Body of pancreas (tissue), 4 donors: ENCODE data around the gene LSG1. TPM values are rescaled to one million over a fixed set of nuclear protein-coding genes. Genes with fewer than 3 reads are reported as not detected.

Experiments used
- ATAC-seq: fragments of 150-250 bp; one replicate; pipeline ENCODE4 v1.9.1; 2016
- DNase-seq, 4 donors: peaks; one replicate each; pipeline ENCODE4 v3.0.0-alpha.2; 2019
- H3K27ac ChIP-seq, 4 donors: fragments of 200-600 bp; sonication (generic); 1 replicate in 3 of 4; 2 replicates in 1 of 4; pipeline versions ENCODE4 v1.5.1 to v1.6.1; 2016 to 2019; ENCODE audit warnings: mild to moderate bottlenecking in 1 of 4, mixed read lengths in 1 of 4, moderate library complexity in 1 of 4
- H3K27me3 ChIP-seq, 2 donors: fragments of 200-600 bp; sonication (generic); one replicate each; pipeline ENCODE4 v1.6.0; 2016; ENCODE audit warnings: mild to moderate bottlenecking in 1 of 2
- H3K36me3 ChIP-seq, 2 donors: fragments of 200-600 bp; sonication (generic); replicated peaks in 1 of 2; 2 replicates each; pipeline ENCODE4 v1.5.1; 2016; ENCODE audit warnings: low read depth in 2 of 2; ENCODE audit not compliant: insufficient read depth in 1 of 2
- H3K4me1 ChIP-seq: fragments of 200-600 bp; sonication (generic); one replicate; pipeline ENCODE4 v1.6.0; 2016
- H3K4me3 ChIP-seq, 2 donors: fragments of 200-600 bp; sonication (generic); 1 replicate in 1 of 2; 2 replicates in 1 of 2; pipeline ENCODE4 v1.5.1; 2016 to 2019
- H3K9me3 ChIP-seq, 3 donors: fragments of 200-600 bp; sonication (generic); 1 replicate in 2 of 3; 2 replicates in 1 of 3; pipeline ENCODE4 v1.5.1; 2016
- POLR2A ChIP-seq, 3 donors: fragments of 450-650 bp; IDR thresholded peaks; one replicate each; pipeline ENCODE4 v1.6.1; 2016; ENCODE audit warnings: antibody characterized with exemption in 3 of 3, mild to moderate bottlenecking in 2 of 3
- WGBS, 2 donors: methylation state at CpG; one replicate each; pipeline ENCODE4 v1.1.5; 2017; 5-methylcytosine and 5-hydroxymethylcytosine counted together
- intact Hi-C: fragments of 100-400 bp; cut with DNase I; formaldehyde crosslinking; loops from one replicate; pipeline ENCODE4 v1.15.1; 2023
- total RNA-seq, 2 donors: library from RNA; depleted of rRNA; stranded (reverse); fragments of >200 nt; gene quantifications; one replicate each; pipeline ENCODE4 v1.1.0, GENCODE V29; 2016
- TF ChIP-seq, protein P1 (sequence below), 7 experiments: fragments of 450-650 bp in 4 of 7; fragments of 200-600 bp in 3 of 7; sonication (generic) in 3 of 7; IDR thresholded peaks; one replicate each; pipeline ENCODE4 v1.5.1; 2016 to 2019; ENCODE audit warnings: antibody characterized with exemption in 7 of 7

Gene LSG1
- total RNA-seq, 2 donors from 2014 or later, result 30.1 to 36.9 TPM

DNA sequence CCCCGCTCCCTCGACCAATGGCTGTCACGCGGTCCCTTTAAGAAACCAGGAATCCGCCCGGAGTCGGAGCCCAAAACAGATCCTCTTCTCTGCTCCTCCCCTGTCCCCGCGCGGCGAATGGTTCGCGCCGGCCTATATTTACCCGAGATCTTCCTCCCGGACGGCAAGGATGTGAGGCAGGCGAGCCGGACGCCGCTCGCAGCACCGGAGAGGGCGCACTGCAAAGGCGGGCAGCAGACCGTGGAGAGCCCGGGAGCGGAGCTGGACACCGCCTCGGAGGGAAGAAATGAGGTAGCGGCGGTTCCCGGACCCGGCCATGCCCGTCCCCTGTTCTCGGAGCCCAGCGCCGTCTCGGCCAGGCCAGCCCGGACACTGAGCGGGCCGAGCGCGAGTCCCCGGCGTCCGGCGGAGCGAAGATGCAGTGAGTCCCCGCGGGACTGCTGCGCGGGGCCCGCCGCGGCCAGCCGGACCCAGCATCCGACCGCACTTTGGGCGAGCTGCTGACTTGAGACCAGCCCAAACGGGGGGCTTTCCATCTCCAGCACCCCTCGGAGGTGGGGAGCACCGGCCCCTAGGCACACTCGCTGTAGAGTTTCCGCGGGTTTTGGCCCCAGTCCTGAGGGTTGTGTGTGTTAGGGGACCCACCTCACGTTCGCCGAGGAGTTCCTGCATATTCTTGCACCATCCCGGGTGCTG, 13.9 kb upstream of the LSG1 start, which contains the start of gene FAM43A:
Gene FAM43A, plus strand, starts transcription at position 166 of the 696 bp plus-strand sequence. CDS start 944 bp downstream, outside the sequence.
- Histone ChIP-seq H3K9me3 (no peaks in the 10 kb centered on the region), H3K4me3 (peak within 1 kb of the TSS in 1 of 2 donors; percentile 23), H3K4me1 (peaks cover 33% of the 10 kb centered on the region), H3K27me3 (peaks cover 0 to 13% of the 10 kb centered on the region in 2 donors), H3K27ac (peak within 1 kb of the TSS in 3 of 4 donors; percentile 32 to 53 (median 43)), H3K36me3 (no peaks in the 10 kb centered on the region)
- peak; percentile 71 to 91 (median 90) for TF ChIP-seq POLR2A (IDR thresholded peaks at IDR 0.05)
- TF ChIP-seq, protein P1, sequence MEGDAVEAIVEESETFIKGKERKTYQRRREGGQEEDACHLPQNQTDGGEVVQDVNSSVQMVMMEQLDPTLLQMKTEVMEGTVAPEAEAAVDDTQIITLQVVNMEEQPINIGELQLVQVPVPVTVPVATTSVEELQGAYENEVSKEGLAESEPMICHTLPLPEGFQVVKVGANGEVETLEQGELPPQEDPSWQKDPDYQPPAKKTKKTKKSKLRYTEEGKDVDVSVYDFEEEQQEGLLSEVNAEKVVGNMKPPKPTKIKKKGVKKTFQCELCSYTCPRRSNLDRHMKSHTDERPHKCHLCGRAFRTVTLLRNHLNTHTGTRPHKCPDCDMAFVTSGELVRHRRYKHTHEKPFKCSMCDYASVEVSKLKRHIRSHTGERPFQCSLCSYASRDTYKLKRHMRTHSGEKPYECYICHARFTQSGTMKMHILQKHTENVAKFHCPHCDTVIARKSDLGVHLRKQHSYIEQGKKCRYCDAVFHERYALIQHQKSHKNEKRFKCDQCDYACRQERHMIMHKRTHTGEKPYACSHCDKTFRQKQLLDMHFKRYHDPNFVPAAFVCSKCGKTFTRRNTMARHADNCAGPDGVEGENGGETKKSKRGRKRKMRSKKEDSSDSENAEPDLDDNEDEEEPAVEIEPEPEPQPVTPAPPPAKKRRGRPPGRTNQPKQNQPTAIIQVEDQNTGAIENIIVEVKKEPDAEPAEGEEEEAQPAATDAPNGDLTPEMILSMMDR (IDR thresholded peaks at IDR 0.05), result no peak
- ATAC-seq (peak; percentile 58), DNase-seq (peak; percentile 66 to 80 (median 74))
- 2 to 3% methylated on average over 16 to 68 of the region's 70 CpGs for WGBS, 2 donors
- intact Hi-C loops, result no loop called here

DNA sequence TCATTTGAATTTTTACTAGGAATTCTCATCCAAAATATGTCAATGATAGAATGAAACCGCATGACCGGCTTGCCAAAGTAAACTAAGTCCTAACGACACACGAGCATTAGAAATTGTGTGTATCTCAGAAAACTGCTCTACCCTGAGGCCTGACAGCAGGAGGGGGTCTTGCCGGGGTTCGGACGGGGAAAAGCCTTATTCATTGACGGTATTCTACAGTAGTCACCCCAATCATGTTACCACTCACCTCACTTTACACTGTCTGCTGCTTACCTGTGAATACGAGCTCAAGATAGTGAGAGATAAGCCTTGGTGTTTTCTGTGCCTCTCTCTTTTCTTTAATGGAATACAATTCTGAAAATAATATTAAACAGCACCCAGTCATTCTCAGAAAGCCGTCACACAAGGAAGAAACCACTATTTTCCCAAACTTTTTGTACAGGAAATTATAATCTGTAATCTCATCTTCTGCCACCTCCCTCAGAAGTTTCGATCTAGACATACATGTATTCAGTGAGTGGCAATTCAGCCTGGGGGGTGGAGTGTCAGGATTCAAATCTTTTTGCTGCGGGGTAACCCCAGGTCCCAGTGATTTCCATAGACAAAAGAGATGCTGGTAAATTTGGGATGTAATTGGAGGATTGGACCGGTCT, 13.2 kb upstream of the LSG1 start:
- Histone ChIP-seq H3K9me3 (no peaks in the 10 kb centered on the region), H3K27ac (peak overlapping the region in 1 of 4 donors; percentile 43), H3K27me3 (peaks cover 0 to 13% of the 10 kb centered on the region in 2 donors), H3K36me3 (no peaks in the 10 kb centered on the region), H3K4me3 (no peak overlapping the region), H3K4me1 (peaks cover 33% of the 10 kb centered on the region)
- DNase-seq (no peak), ATAC-seq (no peak)
- no peak for TF ChIP-seq POLR2A (IDR thresholded peaks at IDR 0.05)
- TF ChIP-seq, protein P1 (IDR thresholded peaks at IDR 0.05), result no peak
- WGBS, 2 donors, result 39 to 45% methylated on average over 13 of the region's 13 CpGs
- intact Hi-C loops, result no loop called here

DNA sequence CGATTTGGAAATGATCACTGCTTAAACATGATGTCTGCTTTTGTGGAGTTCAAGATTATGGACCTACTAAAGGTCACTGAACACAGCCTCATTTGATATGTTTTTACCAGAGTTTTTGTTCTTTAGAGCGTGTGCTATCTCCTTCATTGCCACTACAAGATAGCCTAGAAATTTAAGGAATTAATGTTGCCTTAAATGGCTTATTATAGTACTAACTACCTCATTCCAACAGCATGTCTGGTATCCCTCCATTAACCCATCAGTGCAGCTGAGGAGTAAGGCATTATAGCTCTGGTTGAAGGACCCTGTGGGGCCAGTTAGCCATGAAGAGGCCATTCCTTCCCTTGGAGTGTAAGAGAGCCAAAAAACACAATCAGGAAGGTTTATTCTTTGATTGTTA, 11.4 kb upstream of the LSG1 start:
- Histone ChIP-seq H3K36me3 (no peaks in the 10 kb centered on the region), H3K4me1 (peaks cover 33% of the 10 kb centered on the region), H3K9me3 (no peaks in the 10 kb centered on the region), H3K4me3 (no peak overlapping the region), H3K27ac (no peak overlapping the region), H3K27me3 (peaks cover 0 to 13% of the 10 kb centered on the region in 2 donors)
- ATAC-seq (no peak), DNase-seq (no peak)
- intact Hi-C loops, result loop anchor here (5.0 kb wide), 2 partner anchors 424 to 574 kb away; no protein-coding TSS in a partner anchor
- TF ChIP-seq, protein P1 (IDR thresholded peaks at IDR 0.05), result no peak
- TF ChIP-seq POLR2A (IDR thresholded peaks at IDR 0.05), result no peak
- 70 to 80% methylated on average over 2 of the region's 2 CpGs for WGBS, 2 donors

DNA sequence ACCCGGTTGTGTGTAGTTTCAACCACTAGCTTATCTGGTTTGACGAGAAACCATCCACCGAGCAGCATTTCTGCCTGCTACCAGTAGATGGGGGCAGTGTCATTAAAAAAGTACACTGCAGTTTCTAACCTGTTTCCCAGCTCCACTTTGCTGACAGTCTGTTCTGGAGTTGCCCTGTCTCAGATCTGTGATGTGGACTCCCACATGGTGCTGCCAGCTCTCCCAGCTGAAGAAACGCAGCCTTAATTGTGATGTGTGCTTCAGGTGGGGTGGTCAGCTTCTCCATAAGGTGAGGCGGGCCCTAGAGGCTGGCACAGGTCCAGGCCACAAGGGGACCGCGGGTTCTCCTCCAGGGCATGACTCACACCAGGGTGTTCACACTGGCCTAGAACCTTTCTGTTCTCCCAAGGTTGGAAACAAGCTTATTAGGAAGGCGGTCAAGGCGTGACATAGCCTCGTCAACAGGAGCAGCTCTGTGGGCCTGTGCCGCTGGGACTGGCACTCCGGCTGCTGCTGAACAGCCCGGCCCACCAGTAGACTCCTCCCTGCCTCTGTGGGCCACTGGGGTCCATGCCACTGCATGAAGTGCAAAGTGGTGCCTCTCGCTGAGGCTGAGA, 10.8 kb upstream of the LSG1 start:
- H3K27me3 ChIP-seq, result peaks cover 0 to 13% of the 10 kb centered on the region in 2 donors
- intact Hi-C loops, result loop anchor here (5.0 kb wide), 2 partner anchors 424 to 574 kb away; no protein-coding TSS in a partner anchor
- ATAC-seq, result peak; percentile 86
- H3K27ac ChIP-seq, result no peak overlapping the region
- no peaks in the 10 kb centered on the region for H3K9me3 ChIP-seq
- TF ChIP-seq, protein P1 (IDR thresholded peaks at IDR 0.05), result peak; percentile 70 to 97 (median 94)
- TF ChIP-seq POLR2A (IDR thresholded peaks at IDR 0.05), result no peak
- no peaks in the 10 kb centered on the region for H3K36me3 ChIP-seq
- WGBS, 2 donors, result 41 to 46% methylated on average over 10 to 14 of the region's 14 CpGs
- H3K4me1 ChIP-seq, result peaks cover 28% of the 10 kb centered on the region
- peak; percentile 78 to 84 (median 82) for DNase-seq
- H3K4me3 ChIP-seq, result no peak overlapping the region
